Thyroid gland (tissue), 4 donors: ENCODE results near the gene ADAP1.

Experiments
- POLR2A ChIP-seq, 2 donors: fragments of 450-650 bp; IDR thresholded peaks; one replicate each; pipeline ENCODE4 v1.6.1; 2017; ENCODE audit warnings: antibody characterized with exemption in 2 of 2, mild to moderate bottlenecking in 2 of 2, moderate library complexity in 1 of 2
- TF ChIP-seq, protein P1 (sequence below), 6 experiments: fragments of 200-600 bp in 3 of 6; fragments of 450-650 bp in 3 of 6; sonication (generic) in 3 of 6; IDR thresholded peaks; one replicate each; pipeline ENCODE4 v1.5.1; 2016 to 2019; ENCODE audit warnings: antibody characterized with exemption in 6 of 6, mild to moderate bottlenecking in 2 of 6, inconsistent platforms in 1 of 6, moderate library complexity in 1 of 6

DNA sequence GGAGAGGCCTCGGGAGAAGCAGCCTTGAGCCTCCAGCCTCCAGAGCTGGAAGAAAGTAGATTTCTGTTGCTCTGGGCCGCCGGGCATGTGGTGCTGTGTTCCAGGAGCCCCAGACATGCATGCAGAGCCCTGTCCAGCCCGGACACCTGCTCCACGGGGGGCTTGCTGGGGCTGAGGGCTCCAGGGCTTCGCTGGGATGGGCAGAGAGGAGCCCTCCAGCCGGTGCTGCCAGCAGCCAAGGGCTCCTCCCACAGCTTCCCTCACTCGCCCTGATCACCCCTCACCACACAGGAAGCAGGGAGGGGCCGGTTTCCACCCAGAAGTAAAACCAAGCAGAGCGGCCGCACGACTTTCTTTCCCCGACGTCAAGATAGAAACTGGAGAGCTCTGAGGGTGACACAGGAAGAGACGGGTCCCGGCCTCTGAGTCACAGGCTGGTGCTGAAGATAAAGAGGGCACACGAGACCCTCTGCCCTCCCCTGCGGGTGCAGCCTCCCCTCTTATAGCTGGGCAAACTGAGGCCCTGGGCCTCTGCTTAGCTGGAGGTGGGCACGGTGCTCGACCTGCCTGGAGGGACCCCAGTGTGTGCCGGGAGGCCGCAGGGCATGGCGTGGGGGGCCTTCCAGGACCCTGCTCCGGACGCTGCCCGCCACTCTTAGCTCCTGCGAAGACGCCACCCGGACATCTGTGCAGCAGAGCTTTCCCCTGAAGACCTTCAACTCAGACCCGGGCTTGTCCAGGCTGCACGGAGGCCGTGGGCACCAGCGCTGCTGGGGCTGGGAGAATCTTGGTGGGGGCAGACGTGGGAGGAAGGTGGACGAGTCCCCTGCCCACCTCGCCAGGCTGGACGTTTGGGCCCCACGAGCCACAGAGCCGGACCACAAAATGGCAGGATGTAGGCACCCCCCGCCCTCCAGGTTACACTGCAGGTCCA, 31.1 kb downstream of the ADAP1 start:
- TF ChIP-seq POLR2A (IDR thresholded peaks at IDR 0.05) = no peak
- TF ChIP-seq, protein P1, sequence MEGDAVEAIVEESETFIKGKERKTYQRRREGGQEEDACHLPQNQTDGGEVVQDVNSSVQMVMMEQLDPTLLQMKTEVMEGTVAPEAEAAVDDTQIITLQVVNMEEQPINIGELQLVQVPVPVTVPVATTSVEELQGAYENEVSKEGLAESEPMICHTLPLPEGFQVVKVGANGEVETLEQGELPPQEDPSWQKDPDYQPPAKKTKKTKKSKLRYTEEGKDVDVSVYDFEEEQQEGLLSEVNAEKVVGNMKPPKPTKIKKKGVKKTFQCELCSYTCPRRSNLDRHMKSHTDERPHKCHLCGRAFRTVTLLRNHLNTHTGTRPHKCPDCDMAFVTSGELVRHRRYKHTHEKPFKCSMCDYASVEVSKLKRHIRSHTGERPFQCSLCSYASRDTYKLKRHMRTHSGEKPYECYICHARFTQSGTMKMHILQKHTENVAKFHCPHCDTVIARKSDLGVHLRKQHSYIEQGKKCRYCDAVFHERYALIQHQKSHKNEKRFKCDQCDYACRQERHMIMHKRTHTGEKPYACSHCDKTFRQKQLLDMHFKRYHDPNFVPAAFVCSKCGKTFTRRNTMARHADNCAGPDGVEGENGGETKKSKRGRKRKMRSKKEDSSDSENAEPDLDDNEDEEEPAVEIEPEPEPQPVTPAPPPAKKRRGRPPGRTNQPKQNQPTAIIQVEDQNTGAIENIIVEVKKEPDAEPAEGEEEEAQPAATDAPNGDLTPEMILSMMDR (IDR thresholded peaks at IDR 0.05) = no peak
